HG02973 (cell line): ENCODE data around the gene ZFP57.
"Not testable (repeated sequence)": the region's sequence is repeated elsewhere in the genome, so short reads cannot be mapped to it uniquely, and the experiment has no call there.

ENCODE experiments used
- ATAC-seq: cut with Tn5 transposase; IDR thresholded peaks from one replicate; pipeline ENCODE4 v1.9.1; 2021; ENCODE audit warnings: moderate library complexity; ENCODE audit not compliant: unreplicated experiment

The ZFP57 gene

DNA sequence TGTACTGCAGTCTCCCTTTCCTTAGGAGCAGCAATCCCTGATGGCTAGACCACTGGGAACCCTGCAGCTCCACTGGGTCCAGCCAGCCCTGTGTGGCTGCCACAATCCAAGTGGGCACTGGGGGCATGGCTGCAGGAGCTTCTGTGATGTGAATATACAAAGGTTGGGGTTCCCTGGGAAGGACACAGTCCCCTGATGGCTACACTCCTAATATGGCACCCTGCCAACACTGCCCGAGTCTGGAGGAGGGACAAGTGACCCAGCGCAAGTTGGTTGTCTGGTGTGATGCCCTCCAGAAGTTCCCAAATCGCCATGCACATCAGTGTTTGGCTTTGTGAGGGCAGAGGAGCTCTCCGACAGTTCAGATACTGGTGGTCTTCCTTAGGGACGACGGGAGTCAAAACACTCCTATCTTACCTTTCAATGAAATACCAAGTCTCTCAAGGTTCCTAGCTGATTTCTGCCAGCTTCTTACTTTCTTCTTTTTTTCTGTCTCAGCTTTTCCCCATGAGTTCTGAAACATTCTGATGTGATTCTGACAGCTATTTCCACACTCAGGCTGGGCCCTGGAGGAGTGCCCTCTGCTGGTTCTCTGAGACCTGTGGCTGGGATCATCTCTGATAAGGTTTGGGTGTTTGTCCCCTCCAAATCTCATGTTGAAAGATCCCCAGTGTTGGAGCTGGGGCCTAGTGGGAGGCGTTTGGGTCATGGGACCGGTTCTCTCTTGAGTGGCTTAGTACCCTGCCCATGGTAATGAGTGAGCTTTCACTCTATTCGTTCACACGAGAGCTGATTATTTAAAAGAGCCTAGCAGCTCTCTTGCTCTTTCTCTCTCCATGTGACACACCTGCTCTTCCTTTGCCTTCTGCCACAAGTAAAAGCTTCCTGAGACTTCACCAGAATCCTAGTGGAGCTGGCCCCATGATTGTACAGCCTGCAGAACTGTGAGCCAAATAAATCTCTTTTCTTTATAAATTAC, 15.5 kb upstream of the ZFP57 start:
- no peak for ATAC-seq

DNA sequence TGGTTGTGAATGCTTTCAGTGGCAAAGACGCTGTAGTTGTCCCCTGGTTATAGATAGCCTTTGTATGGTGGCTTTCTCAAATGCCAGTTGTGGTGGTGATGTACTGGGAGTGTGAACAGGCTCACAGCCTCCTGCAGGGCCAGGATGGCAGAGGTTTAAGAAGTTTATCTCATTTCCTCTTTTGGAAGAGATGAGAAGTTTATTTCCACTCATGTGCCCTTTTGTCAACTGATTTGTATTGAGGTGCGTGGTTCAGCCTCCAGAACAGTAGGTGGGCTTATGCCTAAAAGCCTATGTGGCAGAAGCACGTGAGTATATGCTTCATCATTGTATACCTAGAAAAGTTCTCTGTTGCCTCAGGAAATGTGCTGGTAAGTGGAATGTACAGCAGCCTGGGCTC, 13.7 kb upstream of the ZFP57 start:
- no peak for ATAC-seq

DNA sequence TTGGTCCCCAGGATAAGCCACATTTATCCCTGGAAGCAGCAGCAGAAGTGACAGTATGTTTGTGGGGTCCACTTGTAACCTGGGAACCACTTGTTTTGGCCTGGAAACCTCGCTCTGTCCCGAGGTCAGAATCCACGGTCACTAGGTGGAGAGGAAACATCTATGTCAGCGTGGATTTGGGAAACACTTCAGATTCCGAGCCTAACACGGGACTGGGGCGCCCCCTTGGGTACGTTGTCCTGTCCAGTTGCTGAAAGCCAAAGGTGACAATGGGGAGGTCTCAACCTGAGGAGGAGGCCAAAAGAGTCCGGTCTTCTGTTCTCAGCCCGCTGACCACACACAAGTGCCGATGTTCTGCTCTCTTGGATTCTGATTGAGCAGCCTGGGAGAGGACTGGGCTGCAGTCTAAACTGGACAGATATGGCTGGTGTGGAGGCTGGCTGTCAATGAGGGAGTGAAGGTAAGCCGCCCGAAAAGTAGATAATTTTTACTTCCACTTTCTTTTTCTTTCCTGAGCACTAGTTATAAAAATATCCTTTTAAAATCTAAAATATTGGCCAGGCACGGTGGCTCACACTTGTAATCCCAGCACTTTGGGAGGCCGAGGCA, 4.9 kb upstream of the ZFP57 start:
- ATAC-seq, result no peak

- ATAC-seq, result no peak
Measured at GRCh38 chr6:29681811-29682210, 859 bp upstream of the ZFP57 start.

DNA sequence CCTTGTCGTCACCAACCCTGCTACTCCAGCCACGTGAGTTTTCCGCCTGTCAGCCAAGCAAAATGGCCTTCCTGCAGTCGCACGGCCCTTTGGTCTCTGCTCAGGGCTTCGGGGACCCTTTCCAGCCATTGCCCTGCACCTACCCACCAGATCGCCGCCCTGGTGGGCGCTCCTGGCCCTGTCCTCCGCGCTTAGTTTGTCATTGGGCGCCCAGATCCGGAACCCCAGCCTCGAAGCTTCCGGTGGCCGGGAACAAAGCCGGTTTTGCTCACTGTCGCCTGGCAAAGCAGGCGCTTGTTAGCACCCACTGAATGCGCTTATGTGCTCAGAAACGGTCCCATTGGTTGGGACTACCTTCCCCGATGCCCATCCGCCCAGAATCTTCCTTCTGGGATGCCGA, 536 bp downstream of the ZFP57 start:
- ATAC-seq, result no peak

GRCh38 chr6:29679962-29680361, 990 bp downstream of the ZFP57 start:
- no peak for ATAC-seq

DNA sequence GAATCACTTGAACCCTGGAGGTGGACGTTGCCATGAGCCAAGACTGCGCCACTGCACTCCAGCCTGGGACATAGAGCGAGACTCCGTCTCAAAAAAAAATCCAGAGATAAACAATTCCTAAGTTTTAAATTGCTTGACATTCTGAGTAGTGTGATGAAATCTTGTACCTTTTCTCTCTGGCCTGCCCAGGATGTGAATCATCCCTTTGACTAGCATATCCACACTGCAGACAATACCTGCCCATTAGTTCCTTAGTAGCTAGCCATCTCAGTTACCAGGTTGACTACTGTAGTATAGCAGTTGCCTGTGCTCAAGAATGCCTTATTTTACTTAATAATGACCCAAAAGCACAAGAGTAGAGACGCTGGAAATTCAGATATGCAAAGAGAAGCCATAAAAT, 2.8 kb downstream of the ZFP57 start:
- no peak for ATAC-seq

GRCh38 chr6:29676981-29677601, 3.9 kb downstream of the ZFP57 start:
- no peak for ATAC-seq

GRCh38 chr6:29675561-29675960, 5.4 kb downstream of the ZFP57 start:
- no peak for ATAC-seq

- ATAC-seq, result no peak
Measured at GRCh38 chr6:29674008-29674407, 6.9 kb downstream of the ZFP57 start.

- ATAC-seq, result no peak
Measured at GRCh38 chr6:29673161-29673560, 7.8 kb downstream of the ZFP57 start.

GRCh38 chr6:29672116-29672515, 8.8 kb downstream of the ZFP57 start:
- not testable (repeated sequence) for ATAC-seq

- no peak for ATAC-seq
Measured at GRCh38 chr6:29671026-29671425, 9.9 kb downstream of the ZFP57 start.

- ATAC-seq, result no peak
Measured at GRCh38 chr6:29667158-29667557, 13.8 kb downstream of the ZFP57 start.

DNA sequence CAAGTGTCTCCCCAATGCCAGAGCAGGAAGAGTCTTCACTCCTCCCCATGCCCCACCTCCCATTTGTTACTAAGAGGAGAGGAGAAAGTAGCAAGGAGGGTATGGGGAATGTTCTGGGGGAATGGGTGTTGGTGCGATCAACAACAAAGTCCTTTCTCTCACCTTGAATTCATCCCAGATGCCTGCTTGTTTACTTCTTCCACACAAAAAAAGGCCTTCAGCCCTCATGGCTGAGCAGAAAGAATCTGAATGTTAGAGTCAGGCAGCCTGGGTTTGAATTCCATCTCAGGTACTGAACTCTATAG, 14.2 kb downstream of the ZFP57 start:
- no peak for ATAC-seq

DNA sequence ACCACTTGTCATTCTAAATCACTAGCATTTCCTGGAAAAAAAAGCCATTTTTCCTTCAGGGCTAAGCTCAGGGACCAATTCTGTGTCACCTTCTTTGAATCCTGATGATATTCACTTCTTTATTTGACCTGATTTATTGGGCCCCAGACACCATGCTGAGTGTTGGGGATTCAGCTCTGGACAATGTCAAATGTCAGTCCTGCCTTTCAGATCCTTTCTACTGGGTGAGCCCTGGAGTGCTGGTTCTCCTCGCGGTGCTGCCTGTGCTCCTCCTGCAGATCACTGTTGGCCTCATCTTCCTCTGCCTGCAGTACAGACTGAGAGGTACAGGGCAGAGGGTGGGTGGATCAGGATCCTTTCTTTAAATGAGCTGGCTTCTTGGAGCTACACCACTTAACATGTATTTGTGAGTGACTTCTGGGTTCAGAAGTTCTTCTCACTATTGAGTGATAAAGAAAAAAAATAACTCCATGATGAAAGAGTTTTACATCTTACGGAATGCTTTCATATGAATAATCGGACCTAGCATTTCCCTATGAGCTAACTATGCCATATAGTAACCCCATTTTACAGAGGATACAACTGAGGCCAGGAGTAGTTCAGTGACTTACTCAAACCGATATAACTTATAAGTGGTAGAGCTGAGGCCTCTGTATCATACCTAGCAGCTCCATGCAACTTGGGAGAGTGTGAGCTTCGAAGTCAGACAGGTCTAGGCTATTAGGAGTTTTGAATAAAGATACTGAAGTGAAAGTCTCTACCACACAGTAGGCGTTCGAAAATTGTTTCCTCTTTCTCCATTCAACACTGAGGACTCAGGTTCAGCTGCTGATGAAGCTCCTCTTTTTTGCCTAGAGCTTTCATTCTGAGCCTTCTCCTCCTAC, 14.8 kb downstream of the ZFP57 start:
- ATAC-seq, result no peak

- no peak for ATAC-seq
Measured at GRCh38 chr6:29663300-29664042, 17.5 kb downstream of the ZFP57 start.

DNA sequence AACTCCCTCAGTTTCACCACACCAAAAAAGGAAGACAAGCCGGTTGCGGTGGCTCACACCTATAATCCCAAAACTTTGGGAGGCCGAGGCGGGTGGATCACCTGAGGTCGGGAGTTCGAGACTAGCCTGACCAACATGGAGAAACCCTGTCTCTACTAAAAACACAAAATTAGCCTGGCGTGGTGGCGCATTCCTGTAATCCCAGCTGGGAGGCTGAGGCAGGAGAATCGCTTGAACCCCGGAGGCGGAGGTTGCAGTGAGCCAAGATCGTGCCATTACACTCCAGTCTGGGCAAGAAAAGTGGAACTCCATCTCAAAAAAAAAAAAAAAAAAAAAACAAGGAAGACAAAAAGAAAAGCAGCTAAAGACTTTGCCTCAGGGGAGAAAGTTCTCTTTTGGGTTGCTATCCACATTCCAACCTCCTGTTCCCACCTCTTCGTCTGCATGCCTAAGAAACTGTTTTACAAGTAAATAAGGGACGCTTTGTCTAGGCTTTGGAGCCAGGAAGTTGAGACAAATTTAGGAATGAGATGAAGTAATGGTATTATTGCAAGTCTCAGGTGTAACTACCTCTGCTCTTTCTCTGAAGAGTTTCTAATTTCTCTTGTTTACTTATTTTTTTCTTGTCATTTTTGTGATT, 19.3 kb downstream of the ZFP57 start:
- ATAC-seq, result not testable (repeated sequence)

DNA sequence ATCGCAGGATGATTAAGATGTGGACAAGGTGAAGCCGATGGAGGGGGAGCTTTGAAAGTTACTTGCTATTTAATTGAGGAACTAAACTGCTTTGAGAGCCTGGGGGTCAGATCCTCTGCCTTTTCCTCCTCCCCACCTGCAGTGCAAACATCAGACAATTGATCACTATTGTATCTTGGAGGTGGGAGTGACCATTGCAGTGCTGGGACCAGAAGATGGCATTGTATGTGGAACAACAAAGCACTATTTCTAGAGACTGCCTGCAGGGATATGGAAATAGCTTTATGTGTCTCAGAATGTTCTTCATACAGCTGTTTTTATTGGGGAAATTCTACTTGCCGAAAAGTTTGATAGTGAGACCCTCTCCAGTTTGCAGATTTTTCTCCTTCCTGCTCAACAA, 19.9 kb downstream of the ZFP57 start:
- ATAC-seq, result no peak

GRCh38 chr6:29656798-29657197, 24.2 kb downstream of the ZFP57 start, which contains the start of gene MOG:
TSS of gene MOG (plus strand) at chr6:29657092. CDS start at chr6:29657210, 118 bp downstream.
- ATAC-seq, result no peak
